DMS 273 treated with DMSO at 0.1 percent for 48 hours (cell line): ENCODE measurements around the gene KERA.

Experiments used
- DNase-seq: peaks from one replicate; lab custom pipeline; 2025; lab: John Stamatoyannopoulos, UW

Gene KERA

GRCh38 chr12:91073426-91073825, 15.6 kb upstream of the KERA start:
- DNase-seq = no peak

GRCh38 chr12:91072931-91073330, 15.1 kb upstream of the KERA start:
- no peak for DNase-seq

- DNase-seq = no peak
Observed at GRCh38 chr12:91070936-91071335, 13.1 kb upstream of the KERA start.

GRCh38 chr12:91065396-91065795, 7.6 kb upstream of the KERA start:
- DNase-seq = no peak

- no peak for DNase-seq
Observed at GRCh38 chr12:91064640-91065039, 6.8 kb upstream of the KERA start.

GRCh38 chr12:91061091-91061490, 3.3 kb upstream of the KERA start:
- DNase-seq = no peak

- no peak for DNase-seq
Observed at GRCh38 chr12:91059211-91059610, 1.4 kb upstream of the KERA start.

GRCh38 chr12:91058786-91059185, 962 bp upstream of the KERA start:
- DNase-seq = no peak

- DNase-seq = no peak
Observed at GRCh38 chr12:91056488-91056887, 1.3 kb downstream of the KERA start.

GRCh38 chr12:91055976-91056375, 1.8 kb downstream of the KERA start:
- no peak for DNase-seq

GRCh38 chr12:91053951-91054715, 3.7 kb downstream of the KERA start:
- no peak for DNase-seq

GRCh38 chr12:91052026-91052425, 5.8 kb downstream of the KERA start:
- no peak for DNase-seq

- DNase-seq = no peak
Observed at GRCh38 chr12:91044586-91044985, 13.2 kb downstream of the KERA start.

GRCh38 chr12:91043408-91043807, 14.4 kb downstream of the KERA start:
- DNase-seq = no peak

GRCh38 chr12:91040096-91040755, 17.6 kb downstream of the KERA start:
- no peak for DNase-seq

- no peak for DNase-seq
Observed at GRCh38 chr12:91037276-91037675, 20.5 kb downstream of the KERA start.

- no peak for DNase-seq
Observed at GRCh38 chr12:91033251-91033650, 24.6 kb downstream of the KERA start.

- DNase-seq = no peak
Observed at GRCh38 chr12:91023326-91024004, 34.4 kb downstream of the KERA start.

- DNase-seq = no peak
Observed at GRCh38 chr12:91021076-91021475, 36.7 kb downstream of the KERA start.

- no peak for DNase-seq
Observed at GRCh38 chr12:91019455-91019854, 38.4 kb downstream of the KERA start.

GRCh38 chr12:91017511-91018263, 40.1 kb downstream of the KERA start:
- DNase-seq = no peak

GRCh38 chr12:91017043-91017442, 40.8 kb downstream of the KERA start:
- DNase-seq = no peak
